HG02759 (cell line): ENCODE measurements around the gene DECR2.

Experiments used
- ATAC-seq: cut with Tn5 transposase; IDR thresholded peaks from one replicate; pipeline ENCODE4 v1.9.1; 2021; ENCODE audit warnings: mild to moderate bottlenecking, moderate library complexity; ENCODE audit not compliant: unreplicated experiment

Gene DECR2

GRCh38 chr16:440627-441026, 38.9 kb downstream of the DECR2 start:
- no peak for ATAC-seq

GRCh38 chr16:441447-441846, 39.8 kb downstream of the DECR2 start:
- ATAC-seq, result no peak

- no peak for ATAC-seq
These were observed 41.3 kb downstream of the DECR2 start for GRCh38 chr16:442976-443375.

- ATAC-seq, result no peak
These were observed 42.3 kb downstream of the DECR2 start for GRCh38 chr16:444027-444426.

- no peak for ATAC-seq
These were observed 43.9 kb downstream of the DECR2 start for GRCh38 chr16:445566-445965.

GRCh38 chr16:450385-450784, 48.7 kb downstream of the DECR2 start:
- ATAC-seq, result no peak

- ATAC-seq, result no peak
These were observed 49.3 kb downstream of the DECR2 start for GRCh38 chr16:450785-451512.

GRCh38 chr16:454397-454940, 52.8 kb downstream of the DECR2 start:
- no peak for ATAC-seq

GRCh38 chr16:455453-455852, 53.8 kb downstream of the DECR2 start:
- ATAC-seq, result no peak

- ATAC-seq, result no peak
These were observed 55.3 kb downstream of the DECR2 start for GRCh38 chr16:456891-457483.

- no peak for ATAC-seq
These were observed 56.2 kb downstream of the DECR2 start for GRCh38 chr16:457732-458400.

- ATAC-seq, result no peak
These were observed 58.1 kb downstream of the DECR2 start for GRCh38 chr16:459761-460160.

GRCh38 chr16:460787-461186, 59.1 kb downstream of the DECR2 start:
- ATAC-seq, result no peak
